NCI-H345 (cell line): Measurements from ENCODE around the gene EPHA3.
"Not testable (repeated sequence)": the region's sequence is repeated elsewhere in the genome, so short reads cannot be mapped to it uniquely, and the experiment has no call there.

ENCODE experiments used
- DNase-seq: peaks from one replicate; lab custom pipeline; 2025; lab: John Stamatoyannopoulos, UW

Gene EPHA3

DNA sequence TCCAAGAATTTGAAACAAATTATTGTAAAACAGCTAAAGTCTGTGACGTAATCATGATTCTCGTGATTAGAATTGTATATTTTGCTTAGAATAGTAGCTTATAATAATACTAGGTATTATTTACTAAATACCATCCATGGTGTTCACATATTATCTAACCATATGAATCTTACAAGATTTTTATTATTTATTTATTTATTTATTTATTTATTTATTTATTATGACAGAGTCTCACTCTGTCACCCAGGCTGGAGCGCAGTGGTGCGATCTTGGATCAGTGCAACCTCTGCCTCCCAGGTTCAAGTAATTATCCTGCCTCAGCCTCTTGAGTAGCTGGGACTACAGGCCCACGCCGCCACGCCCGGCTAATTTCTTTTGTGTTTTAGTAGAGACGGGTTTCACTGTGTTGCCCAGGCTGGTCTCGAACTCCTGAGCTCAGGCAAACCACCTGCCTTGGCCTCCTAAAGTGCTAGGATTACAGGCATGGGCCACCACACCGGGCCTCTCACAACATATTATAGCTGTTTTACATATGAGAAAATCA is 173.5 kb downstream of the EPHA3 start:
- no peak for DNase-seq

DNA sequence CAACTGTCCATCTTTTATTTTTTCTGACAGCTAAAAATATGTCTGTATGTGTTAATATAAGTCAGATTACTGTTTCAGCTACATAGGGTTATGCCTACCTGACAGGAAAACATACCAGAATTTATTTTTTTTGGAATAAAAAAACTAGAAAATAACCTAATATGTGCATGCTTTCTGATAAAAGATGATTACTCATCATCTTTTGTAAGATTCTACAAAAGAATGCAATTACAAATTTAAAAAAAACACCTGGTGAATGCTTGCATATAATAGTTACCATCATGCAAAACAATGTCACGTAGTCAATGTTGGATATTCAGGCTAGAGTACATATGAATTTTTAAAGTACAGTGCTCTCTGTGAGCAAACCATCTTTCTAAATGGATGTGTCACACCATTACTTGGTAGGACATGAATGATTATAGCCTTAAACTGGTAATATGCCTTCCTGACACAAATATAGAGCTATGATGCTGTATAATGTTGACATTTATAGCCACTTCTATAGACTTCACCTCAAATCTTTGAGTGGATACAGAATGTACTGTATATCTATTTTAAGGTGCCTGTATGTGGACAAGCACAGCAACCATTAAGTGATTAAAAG is 180.6 kb downstream of the EPHA3 start:
- no peak for DNase-seq

DNA sequence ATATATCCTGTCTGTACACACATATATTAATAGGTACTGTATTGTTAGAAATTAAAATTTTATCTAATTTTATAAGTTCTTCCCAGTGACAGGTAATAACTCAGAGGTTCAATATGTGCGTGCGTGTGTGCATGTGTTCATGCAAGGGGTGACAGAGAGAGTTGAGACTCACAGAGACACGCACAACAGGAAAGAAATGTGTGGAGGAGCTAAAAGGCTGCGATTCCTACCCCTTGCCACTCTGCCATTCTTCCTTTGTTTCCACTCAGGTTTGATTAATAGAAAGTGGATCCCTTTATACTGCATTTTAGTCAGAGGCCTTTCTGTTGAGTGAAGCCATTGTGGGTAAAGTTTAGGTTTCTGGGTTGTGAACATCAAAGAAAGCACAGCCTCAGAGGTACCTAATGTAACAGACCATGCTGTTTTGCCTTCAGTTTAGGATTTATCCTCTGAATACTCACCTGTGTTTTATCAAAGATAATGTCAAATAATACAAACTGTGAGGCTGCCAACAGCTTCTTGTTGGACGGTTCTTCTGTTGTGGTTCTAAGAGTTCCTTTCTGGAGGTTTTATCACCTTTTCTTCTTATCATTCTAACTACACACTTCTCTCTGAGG is 182.3 kb downstream of the EPHA3 start:
- no peak for DNase-seq

DNA sequence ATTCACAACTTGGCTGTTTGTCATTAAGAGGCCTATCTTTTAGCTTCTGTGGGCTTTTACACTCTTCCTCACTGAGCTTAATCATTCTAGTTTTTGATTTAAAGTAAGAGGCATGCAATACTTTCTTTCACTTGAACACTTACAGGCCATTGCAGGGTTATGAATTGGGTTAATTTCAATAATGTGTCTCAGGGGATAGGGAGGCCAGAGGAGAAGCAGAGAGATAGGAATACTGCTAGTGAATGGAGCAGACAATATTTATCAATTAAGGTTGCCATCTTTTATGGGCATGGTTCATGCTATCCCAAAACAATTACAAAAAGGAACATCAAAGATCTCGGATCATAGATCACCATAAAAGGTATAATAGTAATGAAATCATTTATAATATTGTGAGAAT is 189.8 kb downstream of the EPHA3 start:
- DNase-seq, result no peak

DNA sequence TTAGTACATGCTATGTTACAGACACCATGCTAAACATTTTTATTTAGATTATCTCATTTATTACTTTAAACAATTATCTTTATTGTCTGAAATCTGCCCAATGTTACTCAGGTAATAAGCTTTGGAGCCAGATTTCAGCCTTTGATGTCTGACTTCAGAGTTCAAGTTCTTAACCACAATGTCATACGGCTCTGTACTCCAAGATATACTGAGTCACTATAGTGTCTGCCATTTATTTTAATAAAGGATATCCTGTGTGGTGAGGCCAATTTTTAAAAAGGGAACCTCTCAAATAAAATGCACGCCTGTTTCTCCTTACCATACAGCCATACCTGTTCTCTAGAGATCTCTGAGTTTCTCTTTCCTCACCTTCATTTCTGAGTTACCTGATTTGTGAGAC is 193.1 kb downstream of the EPHA3 start:
- no peak for DNase-seq

DNA sequence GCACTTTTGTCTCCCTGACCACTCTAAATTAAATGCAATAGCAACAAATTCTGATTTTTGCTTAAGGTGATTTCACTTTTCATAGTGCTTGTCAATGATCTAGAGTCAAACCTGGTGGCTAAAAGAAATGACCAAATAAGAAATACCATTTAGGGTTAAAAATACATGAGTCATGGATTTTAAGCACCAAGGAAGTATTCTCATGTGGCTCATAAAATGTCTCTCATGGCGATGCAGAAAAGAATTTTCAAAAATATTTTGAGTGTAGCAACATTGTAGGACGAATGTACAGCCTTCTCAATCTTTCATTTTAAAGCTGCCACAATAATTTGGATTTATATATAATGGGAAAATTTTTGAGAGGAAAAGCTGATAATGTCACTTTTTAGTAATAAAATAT is 193.6 kb downstream of the EPHA3 start:
- no peak for DNase-seq

DNA sequence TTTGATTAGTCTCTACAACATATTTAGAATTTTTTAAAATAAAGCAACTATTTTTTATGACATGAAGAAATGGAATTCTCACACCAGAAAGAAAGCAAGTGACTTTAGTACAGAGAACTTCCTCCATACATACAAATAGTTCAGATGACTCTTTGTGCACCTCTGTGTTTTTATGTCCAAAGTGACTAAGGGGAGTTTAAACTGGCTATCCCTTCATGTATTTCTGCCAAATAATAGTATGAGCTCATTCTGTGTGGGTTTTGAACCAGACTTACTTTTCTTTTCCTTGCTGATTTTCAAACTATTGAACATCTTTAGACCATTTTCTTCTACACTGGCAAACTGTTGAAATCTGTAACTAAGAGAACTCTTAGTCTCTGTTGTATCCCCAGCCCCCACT is 196.3 kb downstream of the EPHA3 start:
- no peak for DNase-seq

DNA sequence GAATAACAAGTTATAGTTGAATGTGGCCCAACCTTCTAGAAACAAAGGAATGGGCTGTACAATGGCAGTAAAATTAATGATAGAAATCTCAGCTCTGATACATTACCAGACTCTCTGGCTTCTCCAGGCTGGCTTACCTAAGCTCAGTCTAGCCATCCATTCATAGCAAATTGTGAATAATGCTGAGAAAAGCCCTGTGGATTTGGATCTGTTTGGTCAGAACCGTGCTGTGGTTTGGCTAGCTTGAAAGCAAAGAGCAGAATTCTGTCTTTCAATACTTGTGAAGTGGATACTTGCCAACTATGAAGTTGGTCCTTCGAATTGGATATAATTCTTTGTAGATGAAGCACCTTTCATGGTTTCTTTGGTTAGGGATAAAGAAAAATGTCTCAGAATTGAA is 199.1 kb downstream of the EPHA3 start:
- DNase-seq, result no peak

DNA sequence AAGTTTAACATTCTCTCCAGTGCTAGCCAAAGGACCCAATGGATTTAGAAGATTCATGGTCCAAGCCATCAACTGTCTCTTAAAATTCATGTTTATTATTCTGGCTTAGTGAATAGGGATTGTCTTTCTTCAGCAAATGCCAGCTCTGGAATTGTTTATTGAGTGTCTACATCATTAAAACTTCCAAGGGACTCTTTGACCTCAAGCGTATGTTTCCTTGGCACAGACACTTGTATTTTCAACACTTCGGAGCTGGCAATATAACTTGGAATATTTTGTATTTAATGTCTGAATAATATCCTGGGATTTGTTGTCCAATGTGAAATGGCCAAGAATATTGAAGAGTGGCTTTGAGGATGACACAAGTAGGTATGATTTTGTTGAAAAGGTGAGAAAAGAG is 204.2 kb downstream of the EPHA3 start:
- no peak for DNase-seq

DNA sequence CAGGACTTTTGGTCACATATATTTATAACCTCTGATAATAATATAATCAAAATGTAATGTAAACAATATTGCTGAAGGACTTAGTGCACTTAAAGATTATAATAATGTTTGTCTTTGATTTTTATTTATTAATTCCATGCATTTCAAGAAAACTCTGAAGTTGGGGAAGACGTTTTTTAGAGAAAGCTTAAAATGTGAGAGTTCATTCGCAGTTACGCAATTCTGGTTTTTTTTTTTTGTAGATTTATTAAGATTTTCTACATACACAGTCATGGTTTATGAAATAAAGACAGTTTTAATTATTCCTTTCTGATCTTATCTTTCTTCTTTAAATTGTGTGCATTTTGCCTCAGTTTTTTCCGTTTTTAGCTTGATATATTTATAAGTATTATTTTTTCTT is 204.7 kb downstream of the EPHA3 start:
- DNase-seq, result no peak

DNA sequence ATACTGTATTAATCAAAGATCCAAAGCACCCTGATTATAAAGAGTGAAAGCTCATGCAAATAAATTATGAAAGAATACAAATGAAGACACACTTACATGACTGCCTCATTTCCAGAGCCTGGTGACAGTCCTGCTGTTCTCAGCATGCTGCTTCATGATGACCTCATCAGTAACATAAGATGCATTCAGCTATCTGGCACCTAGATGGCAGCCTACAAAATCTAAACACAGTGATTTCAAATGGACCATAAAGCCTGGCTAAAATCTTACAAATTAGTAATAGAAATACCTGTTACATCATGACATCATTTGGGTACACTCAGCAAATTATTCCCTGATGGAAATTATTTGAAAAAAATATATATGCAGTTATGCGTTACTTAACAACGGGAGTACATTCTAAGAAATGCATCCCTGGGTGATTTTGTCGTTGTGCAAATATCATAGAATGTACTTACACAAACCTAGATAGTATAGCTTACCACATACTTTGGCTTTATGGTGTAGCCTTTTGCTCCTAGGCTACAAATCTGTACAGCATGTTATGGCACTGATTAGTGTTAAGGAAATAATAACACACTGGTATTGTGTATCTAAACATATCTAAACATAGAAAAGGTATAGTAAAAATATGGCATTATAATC is 207.2 kb downstream of the EPHA3 start:
- DNase-seq, result no peak

DNA sequence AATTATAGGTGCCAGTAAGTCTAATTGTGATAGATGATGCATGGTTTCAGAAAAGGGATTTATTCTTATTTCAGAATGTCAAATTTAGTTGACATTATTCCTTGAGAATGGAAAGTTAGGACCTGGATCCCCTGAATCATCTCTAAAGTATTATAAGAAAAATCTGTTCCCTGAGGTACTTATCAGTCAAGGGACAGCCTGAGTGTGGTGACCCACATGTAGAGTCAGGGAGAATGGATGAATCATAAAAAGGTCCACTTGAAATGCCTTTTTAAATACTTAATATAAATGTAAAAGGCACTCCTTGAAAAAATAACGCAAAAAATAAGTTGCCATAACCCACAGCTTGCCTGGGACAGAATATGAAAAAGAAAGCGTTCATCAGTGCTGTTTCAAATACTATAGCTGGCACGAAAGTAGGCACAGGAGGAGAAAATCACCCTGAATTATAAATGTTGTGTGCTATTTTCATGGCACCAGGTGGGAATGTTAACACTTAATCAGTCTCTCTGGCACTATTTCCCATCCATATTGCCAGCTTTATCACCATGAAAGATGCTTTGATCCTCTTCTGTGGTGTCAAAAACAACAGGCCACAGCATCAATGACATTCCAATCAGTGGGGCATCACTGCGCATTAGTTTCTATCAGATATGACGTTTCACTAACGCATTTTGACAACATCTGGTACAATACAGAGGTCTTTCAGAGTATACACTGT is 208.5 kb downstream of the EPHA3 start:
- DNase-seq, result no peak

DNA sequence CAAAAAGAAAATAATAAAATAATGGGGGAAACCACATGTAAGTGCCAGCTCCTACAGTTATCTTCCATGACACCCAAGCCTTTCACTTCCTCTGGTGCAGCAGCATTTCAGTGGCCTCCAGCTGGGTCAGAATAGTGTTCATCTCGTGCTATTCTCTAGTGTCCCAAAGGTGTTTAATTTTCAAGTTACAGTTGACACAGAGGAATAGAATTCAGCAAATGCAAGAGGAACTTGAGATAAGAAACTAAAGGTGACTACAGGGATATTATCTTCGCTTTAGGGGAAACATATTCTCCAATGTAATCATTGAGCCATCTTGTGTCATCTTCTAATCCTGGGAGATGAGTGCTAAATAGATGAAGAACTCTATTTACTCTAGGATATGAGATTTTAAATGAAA is 212.8 kb downstream of the EPHA3 start:
- DNase-seq, result no peak

DNA sequence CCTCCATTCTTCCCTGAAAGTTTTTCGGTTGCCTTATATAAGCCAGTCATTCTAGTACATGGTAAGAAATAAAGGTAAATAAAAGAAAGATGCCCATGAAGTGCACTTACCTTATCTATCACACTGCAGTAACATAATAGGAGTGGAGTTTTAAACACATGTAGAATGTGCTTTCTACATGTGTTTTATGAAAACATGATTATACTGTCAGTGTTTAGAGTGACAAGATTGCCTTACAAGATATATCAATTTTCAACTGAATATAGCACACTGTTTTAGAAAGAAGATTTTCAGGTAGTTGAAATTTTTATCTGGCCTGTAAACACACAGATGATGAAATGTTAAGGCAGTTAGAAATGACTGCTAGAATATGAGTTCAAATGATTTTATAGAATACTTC is 219.6 kb downstream of the EPHA3 start:
- DNase-seq, result no peak

DNA sequence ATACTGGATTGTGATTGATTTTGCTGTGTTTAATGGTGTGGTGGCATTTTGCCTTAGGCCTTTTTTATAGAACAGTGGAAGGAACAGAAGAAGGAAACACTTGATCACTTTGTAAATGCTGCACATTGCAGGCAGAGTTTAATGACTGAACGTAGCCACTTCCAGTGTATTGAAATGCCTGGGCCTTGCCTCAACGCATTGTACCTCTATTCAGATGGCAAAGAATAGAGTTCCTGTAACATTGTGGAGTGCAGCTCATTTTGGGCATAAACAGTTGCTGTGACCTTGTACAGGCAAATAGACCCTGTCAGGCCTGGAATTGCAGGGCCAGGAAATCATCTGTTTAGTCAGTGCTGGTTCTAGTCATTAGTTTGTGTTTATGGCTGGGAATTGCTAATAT is 225.0 kb downstream of the EPHA3 start:
- no peak for DNase-seq

DNA sequence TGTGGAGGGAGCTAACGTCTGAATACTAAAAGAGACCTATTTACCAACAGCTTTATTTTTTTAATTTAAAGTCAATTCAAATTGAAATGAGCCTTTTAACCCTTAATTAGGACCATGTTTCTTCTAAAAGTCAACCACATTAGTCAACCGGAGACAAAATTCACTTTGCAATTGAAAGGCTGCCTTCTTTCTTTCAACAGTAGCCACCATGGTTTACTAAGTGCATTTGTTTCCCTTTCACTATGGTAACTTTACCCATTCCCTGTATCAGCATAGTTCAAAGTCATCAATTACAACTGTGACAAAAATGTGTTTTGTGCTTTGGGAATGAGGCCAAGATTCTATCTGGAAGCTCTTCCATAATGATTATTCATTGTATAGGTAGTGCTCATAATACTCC is 225.4 kb downstream of the EPHA3 start:
- DNase-seq, result no peak

DNA sequence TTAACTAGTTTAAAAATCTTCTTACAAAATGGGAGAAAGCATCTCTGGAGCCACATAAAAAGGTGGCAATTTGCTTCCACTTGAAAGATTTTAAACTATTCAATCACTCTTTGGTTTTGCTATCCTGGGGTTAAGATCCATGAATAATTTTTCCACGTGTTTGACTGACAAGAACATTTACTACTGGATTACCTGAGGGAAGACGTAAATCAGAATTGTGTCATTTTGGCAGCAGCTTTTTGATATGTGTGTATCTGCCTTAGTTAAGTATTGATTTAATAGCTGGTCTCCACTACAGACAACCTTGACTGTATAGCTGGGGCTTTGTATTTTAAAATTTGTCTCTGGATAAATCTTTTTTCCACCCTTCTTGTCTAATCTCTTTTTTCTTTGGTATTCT is 228.3 kb downstream of the EPHA3 start:
- no peak for DNase-seq

DNA sequence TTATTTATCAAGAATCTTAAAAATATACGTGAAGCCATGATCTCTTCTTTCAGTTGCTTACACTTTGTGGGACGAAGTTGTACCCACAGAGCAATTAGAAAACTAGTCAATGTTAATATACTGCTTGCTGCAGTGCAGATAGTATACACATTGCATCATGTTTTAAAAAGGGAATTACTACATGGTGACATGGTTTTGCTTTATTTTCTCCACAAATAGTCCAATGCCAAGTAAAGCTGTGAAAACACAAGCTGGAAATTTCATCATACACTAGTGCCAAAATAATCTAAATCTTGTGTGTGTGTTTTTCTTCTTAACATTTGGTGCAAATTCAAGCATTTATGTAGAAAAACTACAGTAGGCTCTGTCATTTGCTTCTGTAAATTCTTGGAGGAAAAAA is 233.0 kb downstream of the EPHA3 start:
- no peak for DNase-seq

DNA sequence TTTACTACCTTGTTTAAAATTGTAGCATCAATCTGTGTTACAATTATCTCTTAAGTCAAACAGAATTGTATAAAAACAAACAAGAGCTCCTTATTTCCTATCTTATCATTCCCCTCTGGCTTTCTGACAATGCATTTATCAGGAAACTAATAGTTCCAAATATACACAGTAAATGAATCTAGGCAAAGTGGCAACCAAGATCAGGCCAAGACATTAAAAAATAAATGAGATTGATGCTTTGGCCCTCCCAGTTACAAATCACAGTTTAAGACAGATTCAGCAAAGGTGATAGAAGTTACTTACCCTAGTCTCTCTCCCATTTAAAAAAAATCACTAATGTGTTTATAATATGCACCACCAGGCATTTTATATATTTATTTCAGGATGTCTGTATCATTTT is 236.7 kb downstream of the EPHA3 start:
- DNase-seq, result no peak

DNA sequence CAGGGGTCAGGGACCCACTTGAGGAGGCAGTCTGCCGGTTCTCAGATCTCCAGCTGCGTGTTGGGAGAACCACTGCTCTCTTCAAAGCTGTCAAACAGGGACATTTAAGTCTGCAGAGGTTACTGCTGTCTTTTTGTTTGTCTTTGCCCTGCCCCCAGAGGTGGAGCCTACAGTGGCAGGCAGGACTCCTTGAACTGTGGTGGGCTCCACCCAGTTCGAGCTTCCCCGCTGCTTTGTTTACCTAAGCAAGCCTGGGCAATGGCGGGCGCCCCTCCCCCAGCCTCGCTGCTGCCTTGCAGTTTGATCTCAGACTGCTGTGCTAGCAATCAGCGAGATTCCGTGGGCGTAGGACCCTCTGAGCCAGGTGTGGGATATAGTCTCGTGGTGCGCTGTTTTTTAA is 243.5 kb downstream of the EPHA3 start:
- not testable (repeated sequence) for DNase-seq

DNA sequence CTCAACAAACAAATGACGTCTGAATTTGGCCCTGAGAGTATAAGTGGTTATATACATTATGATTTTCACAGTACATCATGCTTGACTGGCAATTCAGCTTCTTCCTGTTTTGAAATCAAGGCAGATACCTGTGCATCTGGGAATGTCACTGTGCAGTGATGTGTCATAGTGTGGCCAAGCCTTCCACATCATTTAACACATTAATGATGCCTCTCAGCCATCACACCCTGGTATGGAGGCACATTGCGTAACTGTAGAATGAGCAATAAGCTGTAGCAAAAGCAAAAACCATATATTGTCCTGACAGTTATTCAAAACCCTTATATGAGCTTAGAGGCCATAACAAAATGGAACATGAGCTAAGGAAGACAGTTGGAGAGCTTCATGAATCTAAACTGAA is 246.0 kb downstream of the EPHA3 start:
- no peak for DNase-seq

DNA sequence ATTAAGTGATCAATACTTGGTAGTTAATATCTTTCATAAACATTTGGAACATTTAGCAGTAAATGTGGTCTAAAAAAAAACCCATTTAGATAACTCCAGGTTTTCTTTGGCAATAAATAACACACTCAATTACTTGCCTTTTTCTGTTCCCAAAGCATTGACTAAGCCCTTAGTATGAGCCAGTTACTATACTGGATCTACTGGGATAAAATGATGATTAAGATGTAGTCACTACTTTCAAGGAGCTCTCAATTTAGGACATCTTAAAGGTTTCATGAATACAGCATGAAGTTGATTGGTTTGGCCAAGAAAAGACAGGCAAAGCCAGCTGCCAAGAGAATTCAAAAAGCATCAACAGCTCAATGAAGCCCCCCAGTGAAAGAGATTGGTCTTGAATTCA is 250.9 kb downstream of the EPHA3 start:
- DNase-seq, result no peak

DNA sequence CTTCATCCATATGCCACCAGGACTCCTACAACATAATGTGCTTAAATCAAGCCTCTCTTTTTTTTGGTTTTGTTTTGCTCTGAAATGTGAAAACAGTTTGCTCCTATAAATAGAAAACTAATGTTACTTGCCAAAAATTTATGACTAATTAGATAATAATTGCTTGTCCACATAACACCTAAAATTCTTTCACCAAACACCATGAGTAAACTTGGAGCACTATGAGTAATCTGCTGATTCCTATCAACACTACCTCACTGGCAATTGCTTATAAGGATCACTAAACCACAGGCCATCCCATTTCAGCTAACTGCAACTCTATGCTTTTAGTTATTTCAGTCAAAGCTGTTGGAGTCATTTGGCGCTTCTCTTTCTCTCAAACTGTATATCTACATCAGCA is 252.7 kb downstream of the EPHA3 start:
- no peak for DNase-seq
